GM18508 (cell line): ENCODE measurements around the gene STX10.

Source experiments
- ATAC-seq: cut with Tn5 transposase; IDR thresholded peaks from one replicate; pipeline ENCODE4 v1.9.1; 2021; ENCODE audit warnings: moderate number of reproducible peaks; ENCODE audit not compliant: insufficient read depth, unreplicated experiment

Gene STX10

GRCh38 chr19:13122275-13122878, 27.8 kb downstream of the STX10 start:
- ATAC-seq: no peak

GRCh38 chr19:13121551-13122274, 28.5 kb downstream of the STX10 start:
- no peak for ATAC-seq

GRCh38 chr19:13120817-13121216, 29.4 kb downstream of the STX10 start:
- no peak for ATAC-seq

- ATAC-seq: no peak
Observed at GRCh38 chr19:13120031-13120430, 30.1 kb downstream of the STX10 start.

- ATAC-seq: no peak
Observed at GRCh38 chr19:13119627-13120026, 30.5 kb downstream of the STX10 start.

- ATAC-seq: no peak
Observed at GRCh38 chr19:13118424-13119193, 31.6 kb downstream of the STX10 start.

GRCh38 chr19:13117772-13118423, 32.3 kb downstream of the STX10 start, which contains the start of gene NACC1:
Gene NACC1 (plus strand): TSS chr19:13118264. CDS start chr19:13135208, 16,944 bp downstream.
- no peak for ATAC-seq

GRCh38 chr19:13117176-13117771, 32.9 kb downstream of the STX10 start:
- no peak for ATAC-seq

GRCh38 chr19:13116282-13117175, 33.6 kb downstream of the STX10 start, which contains the start of gene TRMT1:
Gene TRMT1 (minus strand): TSS chr19:13116740. CDS start chr19:13116399, 341 bp downstream.
- ATAC-seq: no peak

GRCh38 chr19:13115936-13116281, 34.3 kb downstream of the STX10 start:
- no peak for ATAC-seq

GRCh38 chr19:13112555-13112954, 37.6 kb downstream of the STX10 start:
- no peak for ATAC-seq

- ATAC-seq: no peak
Observed at GRCh38 chr19:13110099-13110610, 40.0 kb downstream of the STX10 start.

- ATAC-seq: no peak
Observed at GRCh38 chr19:13109361-13110098, 40.6 kb downstream of the STX10 start.

- ATAC-seq: no peak
Observed at GRCh38 chr19:13104848-13105711, 45.1 kb downstream of the STX10 start.

- ATAC-seq: no peak
Observed at GRCh38 chr19:13104360-13104847, 45.8 kb downstream of the STX10 start.

- ATAC-seq: no peak
Observed at GRCh38 chr19:13103581-13104359, 46.4 kb downstream of the STX10 start.
